Suppressor macrophage (primary cell): ENCODE results near the gene PNPO.
A peak's percentile ranks its signal among the peaks of the same experiment; 100 is the strongest.
"Not testable (repeated sequence)": the region's sequence is repeated elsewhere in the genome, so short reads cannot be mapped to it uniquely, and the experiment has no call there.

Experiments
- DNase-seq, 4 experiments: peaks; one replicate each; pipeline ENCODE4 v3.0.0-alpha.2; 2020 to 2022

Gene PNPO

DNA sequence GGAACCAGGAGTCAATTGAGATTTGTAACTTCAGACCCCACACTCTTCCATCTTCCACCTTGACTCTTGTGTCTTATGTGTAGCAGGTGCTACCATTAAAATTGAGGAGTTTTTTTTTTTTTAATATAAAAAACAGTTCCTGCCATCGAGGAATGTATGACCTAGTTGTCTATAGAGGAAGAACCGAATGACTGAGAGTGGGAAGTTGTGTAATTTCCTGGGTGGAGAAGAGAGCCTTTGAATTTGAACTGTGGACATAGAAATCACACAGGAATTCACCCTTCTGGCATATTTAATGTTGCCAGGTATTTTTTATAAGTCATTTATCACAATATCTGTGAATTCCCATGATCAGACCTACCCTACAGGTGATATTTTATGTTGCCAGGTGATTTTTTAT is 23.4 kb upstream of the PNPO start:
- DNase-seq = peak; percentile 24 to 69 (median 54)

DNA sequence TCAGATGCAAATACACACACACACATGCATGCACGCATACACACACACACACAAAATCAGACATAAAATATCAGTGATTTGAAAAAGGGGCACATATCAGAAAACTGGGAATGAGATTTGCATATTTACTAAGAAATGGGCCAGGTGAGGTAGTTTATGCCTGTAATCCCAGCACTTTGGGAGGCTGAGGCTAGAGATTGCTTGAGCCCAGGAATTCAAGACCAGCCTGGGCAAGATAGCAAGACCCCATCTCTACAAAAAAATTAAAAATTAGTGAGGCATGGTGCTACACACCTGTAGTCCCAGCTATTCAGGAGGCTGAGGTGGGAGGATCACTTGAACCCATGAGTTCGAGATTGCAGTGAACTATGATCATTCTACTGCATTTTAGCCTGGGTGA is 22.4 kb upstream of the PNPO start:
- DNase-seq = no peak

DNA sequence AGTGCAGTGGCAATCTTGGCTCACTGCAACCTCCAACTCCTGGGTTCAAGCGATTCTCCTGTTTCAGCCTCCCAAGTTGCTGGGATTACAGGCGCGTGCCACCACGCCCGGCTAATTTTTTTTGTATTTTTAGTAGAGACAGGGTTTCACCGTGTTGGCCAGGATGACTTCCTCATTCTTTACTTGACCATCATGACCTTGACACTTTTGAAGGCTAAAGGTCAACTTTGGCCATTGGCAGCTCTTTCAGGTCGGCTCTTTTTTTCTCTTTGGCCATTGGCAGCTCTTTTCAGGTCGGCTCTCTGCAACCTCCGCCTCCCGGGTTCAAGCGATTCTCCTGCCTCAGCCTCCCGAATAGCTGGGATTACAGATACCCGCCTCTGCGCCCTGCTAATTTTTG is 21.5 kb upstream of the PNPO start:
- not testable (repeated sequence) for DNase-seq

DNA sequence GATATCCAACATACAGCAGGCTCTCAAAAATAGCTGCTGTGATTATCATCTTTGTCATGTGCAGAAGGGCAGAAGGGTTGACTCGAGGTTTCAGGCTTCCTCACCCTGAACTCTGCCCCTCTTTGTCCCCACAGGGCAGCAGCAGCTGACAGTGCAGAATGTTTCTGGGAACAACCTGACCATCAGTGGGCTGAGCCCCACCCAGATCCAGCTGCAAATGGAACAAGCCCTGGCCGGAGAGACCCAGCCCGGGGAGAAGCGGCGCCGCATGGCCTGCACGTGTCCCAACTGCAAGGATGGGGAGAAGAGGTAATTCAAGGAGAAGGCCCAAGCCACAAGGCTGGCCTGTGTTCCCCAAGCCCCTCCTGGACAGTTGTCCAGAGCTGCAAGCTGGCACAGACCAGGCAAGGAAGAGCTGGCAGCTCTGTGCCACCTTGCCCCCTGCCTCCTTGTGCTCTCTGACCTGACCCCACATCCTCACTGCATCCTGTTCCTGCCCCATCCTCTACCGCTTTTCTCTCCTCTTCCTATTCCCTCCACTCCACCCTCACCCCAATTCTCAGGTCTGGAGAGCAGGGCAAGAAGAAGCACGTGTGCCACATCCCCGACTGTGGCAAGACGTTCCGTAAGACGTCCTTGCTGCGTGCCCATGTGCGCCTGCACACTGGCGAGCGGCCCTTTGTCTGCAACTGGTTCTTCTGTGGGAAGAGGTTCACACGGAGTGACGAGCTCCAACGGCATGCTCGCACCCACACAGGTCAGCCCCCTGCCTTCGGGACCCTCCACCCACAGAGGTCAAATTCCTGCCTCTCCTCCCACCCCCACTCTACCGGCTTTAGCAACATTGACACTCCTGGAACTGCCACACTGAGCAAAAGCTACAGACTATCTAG is 16.3 kb upstream of the PNPO start:
- DNase-seq = peak in 1 of 4 experiments; percentile 5

DNA sequence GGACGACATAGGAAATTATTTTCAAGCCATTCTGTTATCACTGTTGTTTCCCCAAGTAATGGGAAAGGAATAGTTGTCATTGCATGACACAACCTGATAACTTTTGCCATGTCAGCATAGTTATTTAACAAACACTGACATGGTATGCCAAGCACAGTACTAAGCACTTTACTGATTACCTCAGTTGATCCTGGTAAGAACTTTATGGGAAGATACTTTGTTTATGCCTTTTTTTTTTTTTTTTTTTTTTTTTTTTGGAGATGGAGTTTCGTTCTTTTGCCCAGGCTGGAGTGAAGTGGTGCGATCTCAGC is 15.7 kb upstream of the PNPO start:
- no peak for DNase-seq

DNA sequence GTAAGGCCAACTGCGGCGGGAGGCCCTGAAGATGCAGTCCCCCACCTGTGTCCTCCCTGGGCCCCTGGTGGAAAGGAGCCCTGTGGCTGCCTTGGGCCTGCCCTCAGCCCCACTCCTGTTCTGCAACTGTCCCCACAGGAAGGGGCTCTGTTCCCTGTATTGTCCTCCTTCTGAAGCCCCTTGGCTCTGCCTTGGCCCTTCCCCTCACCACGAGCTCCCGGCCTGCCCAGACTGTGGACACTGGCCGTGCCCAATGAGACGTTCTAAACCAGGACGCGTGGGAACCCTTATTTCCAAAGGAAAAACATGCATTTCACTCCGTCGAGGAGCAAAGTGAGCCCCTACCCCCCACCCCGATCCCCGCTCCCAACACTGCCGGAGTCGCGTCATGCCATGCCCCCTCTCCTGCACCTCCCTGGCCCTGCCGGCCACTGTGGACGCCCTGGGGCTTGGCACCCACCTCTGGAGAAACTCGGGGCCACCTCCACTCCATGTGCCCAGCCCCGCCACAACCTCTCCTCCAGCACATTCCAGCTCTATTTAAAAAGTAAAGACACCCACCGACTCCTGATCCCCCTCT is 13.5 kb upstream of the PNPO start:
- DNase-seq = no peak

DNA sequence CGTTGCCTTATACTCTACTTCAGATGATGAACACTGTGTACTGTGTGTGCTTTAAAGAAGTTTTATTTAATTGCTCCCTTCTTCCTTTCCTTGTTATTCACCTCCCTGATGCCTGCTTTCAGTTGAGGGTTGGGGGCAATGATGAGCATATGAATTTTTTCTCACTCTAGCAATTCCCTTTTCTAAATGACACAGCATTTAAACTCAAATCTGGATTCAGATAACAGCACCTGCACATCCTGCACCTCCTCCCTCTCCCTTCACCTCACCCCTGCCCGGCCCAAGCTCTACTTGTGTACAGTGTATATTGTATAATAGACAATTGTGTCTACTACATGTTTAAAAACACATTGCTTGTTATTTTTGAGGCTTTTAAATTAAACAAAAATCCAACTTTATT is 13.0 kb upstream of the PNPO start:
- DNase-seq = no peak

DNA sequence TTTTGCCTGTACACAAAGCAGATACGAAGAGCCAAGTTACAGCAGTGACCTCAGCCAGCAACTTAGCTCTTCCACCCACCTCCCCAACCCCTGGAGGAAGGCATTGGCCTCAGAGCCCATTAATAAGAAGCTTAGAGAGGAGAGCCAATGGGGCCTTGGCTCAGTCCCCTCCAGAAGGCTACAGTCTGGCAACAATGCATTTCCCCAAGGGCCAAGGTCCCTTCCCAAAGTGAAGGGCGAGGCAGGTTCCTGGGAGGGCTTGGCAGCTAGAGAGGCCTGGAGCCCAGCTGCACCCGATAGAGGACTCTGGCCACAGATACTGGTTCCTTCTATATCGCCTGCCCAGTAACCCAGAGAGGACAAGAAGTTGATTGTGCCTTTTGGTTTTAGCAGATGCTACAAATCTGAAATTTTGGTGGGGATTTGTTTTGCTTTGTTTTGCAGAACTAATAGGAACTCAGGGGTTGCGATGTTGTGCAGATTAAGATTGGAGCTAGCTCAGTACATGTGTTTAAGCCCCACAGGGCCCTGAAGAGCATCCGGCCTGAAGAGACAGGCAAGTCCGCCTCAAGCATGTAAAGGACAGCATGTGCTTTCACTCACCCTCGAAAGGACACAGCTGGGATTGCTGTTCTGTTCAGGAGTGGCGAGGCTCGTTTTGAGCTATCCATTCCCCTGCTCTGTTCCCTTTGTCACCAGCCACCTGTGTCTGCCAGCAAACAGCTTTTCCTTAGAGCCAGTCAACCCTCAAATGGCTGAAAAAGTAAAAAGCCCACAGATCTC is 12.0 kb upstream of the PNPO start:
- DNase-seq = no peak

DNA sequence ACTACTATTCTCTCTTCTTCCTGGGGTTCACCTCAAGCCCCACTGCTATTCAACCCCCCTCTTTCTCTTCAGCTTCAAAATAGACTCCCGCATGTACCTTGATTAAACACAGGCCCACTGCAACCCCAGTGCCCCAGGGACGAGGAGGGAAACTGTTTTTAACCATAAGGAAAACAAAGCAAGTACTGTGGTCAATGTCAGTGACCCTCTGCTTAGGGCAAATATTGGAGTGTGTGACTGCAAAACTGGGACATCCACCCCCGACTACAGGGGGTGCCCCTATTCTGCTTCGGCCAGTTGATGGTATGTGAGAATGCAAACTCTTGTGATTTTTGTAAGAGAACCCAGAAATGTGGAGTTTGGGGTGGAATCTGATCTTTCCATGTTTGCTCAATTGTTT is 9.5 kb upstream of the PNPO start:
- no peak for DNase-seq

DNA sequence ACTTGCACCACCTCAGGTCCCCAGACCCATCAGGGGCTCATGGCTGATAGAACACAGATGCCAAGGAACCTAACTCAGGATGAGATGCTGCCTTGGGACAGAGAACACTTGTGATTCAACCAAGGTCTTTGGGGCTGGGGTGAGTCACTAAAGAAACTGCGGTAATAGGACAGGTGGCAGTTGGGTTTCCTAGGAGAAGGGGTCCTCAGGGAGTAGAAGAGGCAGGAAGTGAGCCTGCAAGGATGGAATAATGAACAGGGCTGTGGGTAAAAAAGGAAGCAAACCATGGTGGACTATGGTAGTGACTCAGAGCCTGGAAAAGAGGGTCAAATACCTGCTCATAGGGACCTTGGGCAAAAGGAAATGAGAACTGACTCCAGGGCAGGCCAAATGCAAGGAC is 6.5 kb upstream of the PNPO start:
- DNase-seq = no peak

DNA sequence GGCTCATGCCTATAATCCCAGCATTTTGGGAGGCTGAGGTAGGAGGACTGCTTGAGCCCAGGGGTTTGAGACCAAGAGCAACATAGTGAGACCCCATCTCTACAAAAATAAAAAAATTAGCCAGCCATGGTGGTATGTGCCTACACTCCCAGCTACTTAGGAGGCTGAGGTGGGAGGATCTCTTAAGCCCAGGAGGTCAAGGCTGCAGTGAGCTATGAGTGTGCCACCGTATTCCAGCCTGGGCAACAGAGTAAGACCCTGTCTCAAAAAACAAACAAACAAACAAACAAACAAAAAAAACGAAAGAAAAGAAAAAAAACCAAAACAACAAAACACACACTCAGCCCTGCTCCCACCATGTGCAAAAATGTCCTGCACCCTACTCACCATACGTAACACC is 5.9 kb upstream of the PNPO start:
- not testable (repeated sequence) for DNase-seq

DNA sequence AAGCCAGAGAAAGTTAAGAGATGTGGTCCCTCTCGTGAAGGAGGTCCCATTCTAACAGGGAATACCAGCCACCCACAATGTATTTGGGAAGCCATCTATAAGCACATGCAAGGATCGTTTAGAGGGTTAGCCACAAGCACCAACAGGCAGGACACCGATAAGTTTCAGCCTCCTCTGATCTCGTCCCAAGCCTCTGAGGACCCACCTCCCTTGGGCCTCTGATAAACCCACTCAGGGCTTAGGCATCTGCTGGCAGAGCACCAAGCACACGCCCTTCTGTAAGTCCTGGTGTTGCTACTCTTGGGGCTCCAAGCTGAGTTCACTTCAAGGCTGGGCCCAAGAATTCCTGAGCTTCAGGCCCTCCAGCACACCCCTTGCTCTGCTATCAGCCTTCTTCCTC is 5.4 kb upstream of the PNPO start:
- no peak for DNase-seq

DNA sequence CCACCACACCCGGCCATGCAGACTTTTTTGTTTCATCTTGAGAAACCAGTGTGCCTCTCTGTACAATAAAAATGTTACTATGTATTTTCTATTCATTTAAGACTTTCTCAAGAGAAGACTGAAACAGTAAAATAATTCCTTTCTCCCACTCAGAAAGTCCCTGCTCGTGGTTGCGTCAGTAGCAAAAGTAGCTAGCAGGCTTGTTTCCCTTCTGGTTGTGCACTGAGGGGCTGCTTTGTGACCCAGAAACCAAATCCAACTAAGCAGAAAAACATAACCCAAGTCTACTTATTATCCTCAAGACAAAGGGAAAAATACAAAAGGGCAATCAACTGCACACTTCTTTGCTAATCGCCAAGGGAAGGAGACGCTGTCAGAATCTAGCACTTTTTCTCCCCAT is 3.4 kb upstream of the PNPO start:
- DNase-seq = peak in 2 of 4 experiments; percentile 18 to 25

DNA sequence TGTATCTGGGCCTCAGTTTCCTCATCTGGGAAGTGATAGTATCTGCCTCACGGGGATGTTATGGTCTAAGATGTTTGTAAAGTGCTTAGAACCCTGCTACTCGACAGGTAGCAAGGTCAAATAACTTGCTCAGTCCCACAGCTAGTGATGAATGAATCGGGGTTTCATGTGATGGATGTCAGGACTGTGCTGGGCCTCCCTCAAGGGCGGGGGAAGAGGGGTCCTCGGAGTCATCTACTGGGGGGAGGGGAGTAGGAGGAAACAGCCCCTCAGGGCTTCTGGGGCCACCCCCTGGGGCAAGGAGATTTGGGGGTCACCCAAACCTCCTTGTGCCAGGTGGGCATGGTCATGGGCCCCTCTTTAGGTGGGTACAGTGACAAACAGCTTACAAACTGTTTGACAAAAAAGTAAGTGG is 732 bp downstream of the PNPO start:
- no peak for DNase-seq

DNA sequence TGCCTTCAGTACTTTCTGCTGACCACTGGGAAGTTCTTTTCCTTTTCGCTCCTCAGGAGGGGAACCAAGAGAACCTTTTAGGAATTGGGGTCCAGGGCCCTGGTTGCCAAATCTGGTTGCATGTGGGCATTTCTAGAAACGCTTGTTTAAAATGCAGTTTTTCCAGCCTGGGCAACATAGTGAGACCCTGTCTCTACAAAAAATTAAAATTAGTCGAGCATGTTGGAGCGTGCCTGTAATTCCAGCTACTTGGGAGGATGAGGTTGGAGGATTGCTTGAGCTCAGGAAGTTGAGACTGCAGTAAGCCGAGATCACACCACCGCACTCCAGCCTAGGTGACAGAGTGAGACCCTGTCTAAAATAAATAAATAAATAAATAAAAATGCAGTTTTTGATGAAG is 1.2 kb downstream of the PNPO start:
- DNase-seq = no peak

DNA sequence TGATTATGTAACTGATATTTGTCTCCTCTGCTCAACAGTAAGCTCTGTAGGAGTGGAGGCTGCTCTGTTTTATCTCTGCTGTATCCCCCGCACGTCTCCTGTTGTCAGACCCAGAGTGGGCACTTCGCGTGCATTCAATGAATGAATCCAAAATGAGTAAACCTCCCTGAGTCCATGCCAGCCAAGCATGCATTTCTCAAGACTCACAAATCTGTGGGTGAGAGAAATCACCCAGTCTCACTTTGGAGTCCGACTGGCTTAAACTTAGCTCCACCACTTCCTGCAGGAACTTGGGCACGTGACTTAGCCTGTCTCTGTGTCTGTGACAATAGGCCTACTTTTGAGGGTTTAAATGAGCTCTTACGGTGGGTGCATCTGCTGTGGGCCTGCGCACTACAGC is 3.7 kb downstream of the PNPO start:
- peak; percentile 64 to 84 (median 82) for DNase-seq

DNA sequence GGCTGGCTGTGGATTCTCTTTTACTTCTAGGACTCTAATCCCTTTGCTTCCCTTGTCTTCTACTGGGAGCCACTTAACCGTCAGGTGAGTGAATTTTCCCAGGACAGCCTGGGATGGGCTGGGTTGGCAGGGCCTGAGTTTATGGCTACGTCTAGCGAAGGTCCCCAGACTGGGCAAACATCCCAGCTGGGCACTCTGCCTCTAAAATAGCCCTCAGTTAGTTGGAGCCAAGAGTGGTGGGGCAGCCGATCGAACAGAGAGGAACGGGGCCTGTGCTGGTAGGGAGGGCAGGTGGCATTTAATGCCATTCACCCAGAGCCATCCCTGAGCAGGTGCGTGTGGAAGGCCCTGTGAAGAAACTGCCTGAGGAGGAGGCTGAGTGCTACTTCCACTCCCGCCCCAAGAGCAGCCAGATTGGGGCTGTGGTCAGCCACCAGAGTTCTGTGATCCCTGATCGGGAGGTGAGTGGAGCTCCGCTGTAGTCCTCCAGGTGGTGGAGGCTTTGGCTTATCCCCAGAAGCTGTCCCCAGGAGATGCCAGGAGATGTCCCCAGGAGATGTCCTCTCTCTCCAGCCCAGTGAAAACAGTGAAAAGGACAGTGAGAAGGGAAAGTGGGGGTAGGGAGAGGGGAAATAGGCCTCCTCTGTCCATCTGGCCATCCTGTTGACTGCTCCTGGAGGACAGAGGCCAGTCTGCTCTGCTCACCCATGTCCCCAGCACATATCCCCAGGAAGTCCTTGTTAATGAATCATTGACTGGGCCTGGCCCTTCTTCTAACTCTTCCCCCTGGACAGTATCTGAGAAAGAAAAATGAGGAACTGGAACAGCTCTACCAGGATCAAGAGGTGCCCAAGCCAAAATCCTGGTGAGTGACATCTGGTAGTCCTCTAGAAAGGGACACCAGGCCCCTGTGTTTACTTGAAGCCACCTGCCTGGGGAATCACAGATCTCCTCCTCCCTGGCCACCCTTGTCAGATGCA is 4.4 kb downstream of the PNPO start:
- DNase-seq = peak; percentile 56 to 74 (median 66)

DNA sequence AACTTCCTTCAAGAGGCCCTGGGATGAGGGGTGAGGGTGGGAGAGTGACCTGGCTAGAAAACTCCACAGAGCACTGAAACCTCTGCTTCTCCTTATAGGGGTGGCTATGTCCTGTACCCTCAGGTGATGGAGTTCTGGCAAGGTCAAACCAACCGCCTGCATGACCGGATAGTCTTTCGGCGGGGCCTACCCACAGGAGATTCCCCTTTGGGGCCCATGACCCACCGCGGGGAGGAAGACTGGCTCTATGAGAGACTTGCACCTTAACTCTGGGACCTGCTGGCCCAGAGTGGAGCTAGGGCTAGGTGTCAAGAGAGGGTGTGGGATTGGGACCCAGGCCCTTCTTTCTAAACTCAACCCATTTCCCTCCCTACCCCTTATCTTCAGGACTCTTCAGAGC is 5.1 kb downstream of the PNPO start:
- DNase-seq = no peak

DNA sequence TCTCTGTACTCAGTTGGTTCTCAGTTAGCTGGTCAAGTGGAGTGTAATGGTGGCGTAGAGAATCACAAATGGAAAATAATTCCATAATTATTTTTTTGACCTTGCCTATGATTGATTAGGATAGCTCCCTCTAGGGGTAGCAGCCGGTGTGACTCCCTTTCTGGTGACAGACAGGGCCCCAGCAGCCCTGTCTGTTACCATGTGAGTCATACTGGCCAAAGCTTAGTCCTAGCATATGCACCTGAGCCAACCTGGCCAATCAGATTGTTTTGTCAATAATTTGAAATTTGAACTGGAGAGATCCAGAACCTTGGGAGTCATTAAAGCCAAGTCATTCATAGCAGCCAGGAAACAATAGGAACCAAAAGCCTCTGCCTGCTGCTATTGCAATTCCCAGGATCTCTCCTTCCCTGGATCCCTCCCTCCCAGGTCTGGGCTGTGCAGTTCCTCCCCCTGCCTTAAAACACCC is 5.6 kb downstream of the PNPO start:
- peak; percentile 71 to 84 (median 74) for DNase-seq

DNA sequence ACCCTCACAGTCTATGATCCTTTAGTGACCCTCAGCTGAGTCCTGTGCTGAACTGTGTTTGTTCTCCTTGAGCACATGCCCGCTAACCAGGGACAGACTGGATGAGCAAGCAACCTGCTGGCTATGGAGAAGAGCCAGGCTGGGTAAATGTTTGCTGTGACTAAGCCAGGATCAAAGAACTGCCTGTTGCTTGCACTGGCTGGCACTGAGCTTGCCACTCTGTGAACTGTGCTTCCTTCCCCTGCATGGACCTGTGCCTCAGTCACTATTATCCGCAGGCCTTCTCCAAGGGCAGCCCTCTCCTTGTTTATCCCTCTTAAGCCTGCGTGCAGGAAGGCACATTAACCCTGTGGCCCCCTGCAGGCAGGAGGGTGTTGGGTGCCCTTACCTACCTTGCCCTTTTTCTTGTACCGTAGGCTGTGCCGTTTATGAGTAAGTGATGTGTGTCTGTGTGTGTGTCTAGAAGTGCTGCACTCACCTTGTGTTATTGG is 7.4 kb downstream of the PNPO start:
- DNase-seq = no peak

DNA sequence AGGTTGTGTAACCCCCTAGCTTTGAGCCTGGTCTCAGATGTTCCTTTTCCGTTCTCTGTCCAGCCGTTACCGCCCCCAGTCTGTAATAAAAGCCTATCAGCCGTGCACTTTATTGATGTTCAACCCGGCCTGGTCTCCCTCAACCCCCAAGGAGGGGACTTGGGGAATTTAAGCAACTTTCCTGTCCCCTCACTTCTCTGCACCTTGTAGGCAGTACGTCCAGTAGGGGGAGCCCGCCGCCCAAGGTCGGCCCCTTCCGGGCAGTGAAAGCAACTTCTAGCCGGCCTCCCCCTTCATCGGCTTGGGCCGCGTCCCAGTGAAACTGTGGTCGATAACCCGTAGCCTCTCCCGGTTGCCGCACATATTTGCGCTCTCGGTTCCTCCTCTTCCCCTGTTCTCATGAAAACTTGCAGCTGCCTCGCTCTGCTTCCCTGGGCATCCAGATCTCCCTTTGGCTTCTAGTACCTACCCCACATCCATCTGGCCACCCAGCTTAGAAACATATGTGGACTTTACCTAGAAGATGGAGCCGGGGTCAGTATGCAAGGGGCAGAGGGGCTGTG is 7.9 kb downstream of the PNPO start:
- peak; percentile 83 to 94 (median 88) for DNase-seq

DNA sequence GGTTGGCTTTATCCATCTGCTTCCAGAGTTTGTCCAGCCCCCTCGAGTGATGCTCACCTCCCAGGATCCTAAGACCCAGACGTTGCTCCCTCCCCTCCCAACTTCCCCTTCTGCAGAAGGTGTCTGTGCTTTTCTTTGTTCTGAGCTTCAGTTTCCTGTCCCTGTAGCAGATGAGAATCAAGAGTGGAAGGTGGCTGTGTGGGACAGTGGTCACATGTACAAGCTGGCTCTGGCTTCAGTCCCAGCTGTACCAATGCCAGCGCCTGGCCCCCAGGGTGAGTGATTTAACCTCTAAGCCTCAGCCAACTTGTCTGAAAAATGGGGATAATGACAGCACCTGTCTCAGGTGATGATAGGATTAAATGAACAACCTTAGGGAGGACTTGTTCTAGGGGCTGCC is 8.6 kb downstream of the PNPO start:
- peak in 2 of 4 experiments; percentile 8 to 21 for DNase-seq
